ENCODE measurements around the gene LMOD1.

LMOD1 gene

DNA sequence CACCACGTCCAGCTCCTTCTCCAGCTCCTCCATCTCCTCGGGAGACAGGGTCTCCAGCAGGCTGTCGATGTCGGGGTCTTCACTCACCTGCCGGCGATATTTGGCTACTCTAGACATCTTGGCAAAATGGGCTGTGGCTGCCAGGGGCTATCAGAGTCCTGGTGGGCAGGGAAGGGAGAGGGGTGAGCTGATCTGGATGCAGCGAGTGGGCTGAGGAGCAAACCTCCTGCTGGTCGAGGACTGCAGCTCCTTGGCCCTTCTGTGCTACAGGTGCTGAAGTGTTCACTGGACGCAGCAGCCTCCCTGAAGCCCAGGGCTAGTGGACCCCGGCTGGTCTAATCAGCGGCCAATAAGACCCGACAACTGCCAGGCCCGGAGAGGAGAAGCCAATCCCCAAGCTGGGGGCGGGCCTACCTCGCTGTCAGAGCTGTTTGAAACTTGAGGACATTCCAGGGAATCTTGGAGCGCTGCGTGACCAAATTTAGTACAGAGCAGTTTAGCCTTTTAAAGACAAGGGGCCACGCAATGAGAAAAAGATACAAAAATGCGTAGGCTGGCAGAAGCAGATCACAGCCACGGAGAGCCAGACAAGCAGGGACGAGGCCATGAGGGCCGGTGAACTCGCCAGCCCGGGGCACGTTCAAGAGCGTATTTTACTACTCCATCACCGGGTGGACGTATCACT is at the start of gene LMOD1:
TSS of gene LMOD1 (minus strand) at position 325 of the 685 bp plus-strand sequence. CDS start at position 117, 208 bp downstream.
- peaks cover 38% of the 10 kb centered on the region for H3K27me3 Mint-ChIP-seq
- H3K27ac Mint-ChIP-seq, result no peak within 1 kb of the TSS
- H3K9me3 Mint-ChIP-seq, result no peaks in the 10 kb centered on the region
- H3K4me1 Mint-ChIP-seq (ENCODE audit: low read depth), result peaks cover 8% of the 10 kb centered on the region
- H3K36me3 Mint-ChIP-seq (ENCODE audit: low read depth), result no peaks in the 10 kb centered on the region
- H3K4me3 Mint-ChIP-seq, result no peak within 1 kb of the TSS

DNA sequence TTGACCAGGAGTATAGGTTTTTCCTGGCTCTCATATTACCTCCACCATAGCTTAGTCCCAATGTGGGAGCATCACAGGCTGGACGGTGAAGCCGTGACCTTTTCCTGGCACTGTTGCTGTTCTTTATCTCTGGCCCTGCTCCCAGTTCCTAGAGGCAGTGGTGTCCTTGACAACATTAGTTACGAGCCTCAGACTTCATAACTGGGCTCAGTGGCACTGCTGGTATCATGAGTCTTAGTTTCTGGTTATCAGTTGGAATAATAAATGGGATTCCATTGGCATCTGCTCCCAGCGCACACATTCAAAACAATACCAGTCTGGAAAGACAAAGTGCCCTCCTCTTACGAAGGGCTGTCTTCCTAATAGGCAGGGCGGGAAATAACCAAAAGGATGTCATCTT is 44.1 kb upstream of the LMOD1 start:
- H3K27ac Mint-ChIP-seq, result no peak overlapping the region
- H3K27me3 Mint-ChIP-seq, result no peaks in the 10 kb centered on the region
- peaks cover 35% of the 10 kb centered on the region for H3K36me3 Mint-ChIP-seq (ENCODE audit: low read depth)
- H3K4me1 Mint-ChIP-seq (ENCODE audit: low read depth), result no peaks in the 10 kb centered on the region
- H3K9me3 Mint-ChIP-seq, result no peaks in the 10 kb centered on the region
- H3K4me3 Mint-ChIP-seq, result no peak overlapping the region

DNA sequence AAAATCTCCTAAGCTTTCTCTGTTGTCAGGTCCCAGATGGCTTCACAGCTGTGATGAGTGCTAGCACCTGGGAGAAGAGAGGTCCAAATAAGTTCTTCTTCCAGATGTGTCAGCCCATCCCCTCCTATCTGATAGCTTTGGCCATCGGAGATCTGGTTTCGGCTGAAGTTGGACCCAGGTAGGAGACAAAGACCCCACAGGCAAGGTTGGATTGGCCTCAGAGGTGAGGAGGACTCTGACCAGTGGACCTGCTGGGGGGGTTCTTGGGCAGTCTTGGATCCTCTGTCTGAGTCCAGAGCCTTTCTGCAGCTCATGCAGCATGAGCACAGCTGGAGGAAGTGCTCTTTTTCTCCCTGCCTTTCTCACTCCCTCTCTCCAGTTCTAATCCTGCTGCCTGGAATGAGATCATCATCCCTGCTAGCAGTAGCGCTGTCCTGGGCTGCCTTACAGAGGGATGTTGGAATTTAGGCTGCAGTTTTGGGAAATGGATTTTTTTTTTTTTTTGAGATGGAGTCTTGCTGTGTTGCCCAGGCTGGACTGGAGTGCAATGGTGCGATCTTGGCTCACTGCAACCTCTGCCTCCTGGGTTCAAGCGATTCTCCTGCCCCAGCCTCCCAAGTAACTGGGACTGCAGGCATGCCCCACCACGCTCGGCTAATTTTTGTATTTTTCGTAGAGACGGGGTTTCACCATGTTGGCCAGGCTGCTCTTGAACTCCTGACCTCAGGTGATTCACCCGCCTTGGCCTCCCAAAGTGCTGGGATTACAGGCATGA is 43.2 kb upstream of the LMOD1 start:
- Mint-ChIP-seq H3K4me3 (no peak overlapping the region), H3K4me1 (ENCODE audit: low read depth) (no peaks in the 10 kb centered on the region), H3K27ac (no peak overlapping the region), H3K36me3 (ENCODE audit: low read depth) (peaks cover 35% of the 10 kb centered on the region), H3K27me3 (no peaks in the 10 kb centered on the region), H3K9me3 (no peaks in the 10 kb centered on the region)

DNA sequence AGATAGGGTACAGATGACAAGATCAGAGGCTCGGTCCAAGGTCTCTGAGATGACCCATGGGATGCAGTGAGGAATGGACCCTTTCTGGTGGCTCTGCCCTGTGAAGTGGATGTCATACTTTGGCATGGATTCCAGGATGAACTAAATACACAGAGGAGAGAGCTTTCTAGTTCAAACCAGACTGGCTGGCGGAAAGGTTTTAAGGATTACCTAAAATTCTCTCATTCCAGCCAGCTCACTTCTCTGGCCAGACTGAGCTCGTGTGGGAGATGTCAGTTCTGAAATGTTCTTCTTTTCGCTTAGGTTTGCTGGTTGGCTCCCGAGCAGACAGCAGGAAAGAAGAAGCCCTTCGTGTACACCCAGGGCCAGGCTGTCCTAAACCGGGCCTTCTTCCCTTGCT is 42.3 kb upstream of the LMOD1 start:
- Mint-ChIP-seq H3K27me3 (no peaks in the 10 kb centered on the region), H3K27ac (no peak overlapping the region), H3K36me3 (ENCODE audit: low read depth) (peaks cover 26% of the 10 kb centered on the region), H3K4me3 (no peak overlapping the region), H3K4me1 (ENCODE audit: low read depth) (peaks cover 8% of the 10 kb centered on the region), H3K9me3 (no peaks in the 10 kb centered on the region)

DNA sequence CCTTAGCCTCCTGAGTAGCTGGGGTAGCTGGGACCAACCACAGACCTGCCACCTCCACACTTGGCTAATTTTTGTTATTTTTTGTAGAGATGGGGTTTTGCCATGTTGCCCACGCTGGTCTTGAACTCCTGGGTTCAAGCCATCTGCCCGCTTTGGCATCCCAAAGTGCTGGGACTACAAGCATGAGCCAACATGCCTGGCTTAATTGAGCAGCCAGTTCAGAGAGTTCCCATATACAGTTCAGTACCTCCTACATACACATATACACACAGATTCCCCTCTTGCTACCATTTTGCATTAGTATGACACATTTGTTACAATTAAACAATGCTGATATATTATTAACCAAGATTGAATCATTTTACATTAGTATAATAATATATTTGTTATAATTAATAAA is 39.0 kb upstream of the LMOD1 start:
- peaks cover 21% of the 10 kb centered on the region for H3K4me1 Mint-ChIP-seq (ENCODE audit: low read depth)
- H3K4me3 Mint-ChIP-seq, result no peak overlapping the region
- no peak overlapping the region for H3K27ac Mint-ChIP-seq
- H3K27me3 Mint-ChIP-seq, result no peaks in the 10 kb centered on the region
- no peaks in the 10 kb centered on the region for H3K9me3 Mint-ChIP-seq
- peaks cover 5% of the 10 kb centered on the region for H3K36me3 Mint-ChIP-seq (ENCODE audit: low read depth)

DNA sequence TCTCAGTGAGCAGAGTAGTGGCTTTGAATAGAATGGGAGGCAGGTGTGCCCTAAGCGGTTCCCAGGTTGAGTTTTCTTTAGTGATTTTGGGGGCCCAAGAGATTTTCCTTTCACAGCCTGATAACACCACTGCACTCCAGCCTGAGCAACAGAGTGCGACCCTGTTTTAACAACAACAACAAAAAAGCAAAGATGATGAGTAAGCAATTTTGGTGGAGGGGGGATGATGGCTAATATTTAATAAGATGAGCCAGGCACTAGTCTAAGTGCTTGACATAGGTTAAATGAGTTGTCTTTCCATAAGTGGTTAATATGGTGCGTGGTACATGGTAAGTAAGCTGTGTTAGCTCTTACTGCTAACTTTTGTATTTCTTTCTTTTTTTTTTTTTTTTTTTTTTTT is 38.1 kb upstream of the LMOD1 start:
- H3K36me3 Mint-ChIP-seq (ENCODE audit: low read depth), result no peaks in the 10 kb centered on the region
- peak overlapping the region; percentile 8 for H3K4me3 Mint-ChIP-seq

DNA sequence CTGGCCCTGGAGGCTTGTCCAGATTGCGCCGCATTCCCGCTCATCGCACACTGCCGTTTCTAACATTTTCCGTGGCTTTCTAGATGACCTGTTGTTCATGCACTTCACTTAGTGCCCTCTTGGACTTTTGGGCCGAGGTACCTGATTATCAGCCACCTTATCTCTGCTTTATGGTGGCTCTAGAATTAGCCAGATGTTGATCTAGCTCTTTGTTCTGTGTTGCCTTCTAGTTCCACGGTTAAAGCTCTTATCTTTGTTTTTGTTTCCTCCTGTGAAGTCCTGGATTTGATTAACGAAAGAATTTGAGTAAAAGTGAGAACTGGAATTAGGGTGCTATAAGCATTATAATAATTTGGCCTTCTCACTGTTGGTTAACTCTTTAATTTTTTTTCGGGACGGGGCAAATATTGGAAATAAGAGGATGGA is 37.0 kb upstream of the LMOD1 start:
- Mint-ChIP-seq H3K27ac (peak overlapping the region; percentile 88), H3K4me1 (ENCODE audit: low read depth) (peaks cover 21% of the 10 kb centered on the region), H3K4me3 (peak overlapping the region; percentile 95), H3K9me3 (no peaks in the 10 kb centered on the region), H3K36me3 (ENCODE audit: low read depth) (no peaks in the 10 kb centered on the region), H3K27me3 (no peaks in the 10 kb centered on the region)

More for the DNA sequence above, 38.1 kb upstream of the LMOD1 start:
- no peaks in the 10 kb centered on the region for H3K9me3 Mint-ChIP-seq
- no peak overlapping the region for H3K27ac Mint-ChIP-seq
- H3K4me1 Mint-ChIP-seq (ENCODE audit: low read depth), result peaks cover 21% of the 10 kb centered on the region
- H3K27me3 Mint-ChIP-seq, result no peaks in the 10 kb centered on the region

DNA sequence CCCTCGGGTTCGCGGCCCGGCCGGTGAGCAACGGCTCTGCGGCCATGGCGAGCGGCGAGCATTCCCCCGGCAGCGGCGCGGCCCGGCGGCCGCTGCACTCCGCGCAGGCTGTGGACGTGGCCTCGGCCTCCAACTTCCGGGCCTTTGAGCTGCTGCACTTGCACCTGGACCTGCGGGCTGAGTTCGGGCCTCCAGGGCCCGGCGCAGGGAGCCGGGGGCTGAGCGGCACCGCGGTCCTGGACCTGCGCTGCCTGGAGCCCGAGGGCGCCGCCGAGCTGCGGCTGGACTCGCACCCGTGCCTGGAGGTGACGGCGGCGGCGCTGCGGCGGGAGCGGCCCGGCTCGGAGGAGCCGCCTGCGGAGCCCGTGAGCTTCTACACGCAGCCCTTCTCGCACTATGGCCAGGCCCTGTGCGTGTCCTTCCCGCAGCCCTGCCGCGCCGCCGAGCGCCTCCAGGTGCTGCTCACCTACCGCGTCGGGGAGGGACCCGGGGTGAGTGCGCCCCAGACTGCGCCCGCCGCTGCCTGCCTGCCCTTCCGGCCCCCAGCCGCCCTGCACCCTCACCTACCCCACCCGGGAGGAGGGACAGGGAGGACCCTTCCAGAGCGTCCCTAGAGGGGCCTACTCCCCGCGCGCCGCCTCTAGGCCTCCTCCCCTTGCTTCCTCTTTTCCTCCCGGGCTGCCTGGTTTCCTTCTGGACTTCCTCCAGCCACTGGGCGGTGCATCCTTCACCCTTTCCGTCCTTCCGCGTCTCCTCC is 36.5 kb upstream of the LMOD1 start, which contains the start of gene RNPEP:
TSS of gene RNPEP (plus strand) at position 26 of the 757 bp plus-strand sequence. CDS start at position 45, 19 bp downstream.
- Mint-ChIP-seq H3K4me1 (ENCODE audit: low read depth) (peaks cover 21% of the 10 kb centered on the region), H3K27me3 (no peaks in the 10 kb centered on the region), H3K9me3 (no peaks in the 10 kb centered on the region)

DNA sequence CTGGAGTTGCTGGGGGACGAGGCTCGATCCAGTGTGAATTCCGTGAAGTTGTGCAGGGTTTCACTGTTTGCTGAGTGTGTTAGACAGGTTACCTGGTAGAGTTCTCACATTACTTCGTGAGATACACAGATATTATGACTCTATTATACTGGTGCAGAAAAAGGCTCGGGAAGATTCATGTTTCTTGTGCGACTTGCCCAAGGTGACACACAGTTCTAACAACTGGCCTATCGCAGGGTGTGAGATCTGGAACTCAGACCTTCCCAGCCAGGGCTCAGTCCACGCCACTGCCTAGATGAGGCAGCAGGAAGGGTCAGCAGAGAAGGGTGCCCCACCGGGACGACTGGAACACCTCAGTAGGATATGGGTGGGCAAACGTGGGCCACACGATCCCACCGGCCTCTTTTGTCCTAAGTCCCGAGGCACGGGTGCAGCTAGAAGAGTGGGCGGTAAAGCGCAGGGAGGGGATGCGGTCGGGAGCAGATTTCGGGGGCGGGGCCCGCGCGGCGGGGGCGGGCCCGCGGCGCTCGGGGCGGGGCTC is 35.8 kb upstream of the LMOD1 start:
- Mint-ChIP-seq H3K4me3 (peak overlapping the region; percentile 90), H3K27me3 (no peaks in the 10 kb centered on the region), H3K27ac (peak overlapping the region; percentile 88), H3K9me3 (no peaks in the 10 kb centered on the region), H3K4me1 (ENCODE audit: low read depth) (peaks cover 21% of the 10 kb centered on the region), H3K36me3 (ENCODE audit: low read depth) (no peaks in the 10 kb centered on the region)

More for the DNA sequence above, 36.5 kb upstream of the LMOD1 start, which contains the start of gene RNPEP:
- peak within 1 kb of the TSS; percentile 88 for H3K27ac Mint-ChIP-seq
- peak within 1 kb of the TSS; percentile 95 for H3K4me3 Mint-ChIP-seq
- no peaks in the 10 kb centered on the region for H3K36me3 Mint-ChIP-seq (ENCODE audit: low read depth)

DNA sequence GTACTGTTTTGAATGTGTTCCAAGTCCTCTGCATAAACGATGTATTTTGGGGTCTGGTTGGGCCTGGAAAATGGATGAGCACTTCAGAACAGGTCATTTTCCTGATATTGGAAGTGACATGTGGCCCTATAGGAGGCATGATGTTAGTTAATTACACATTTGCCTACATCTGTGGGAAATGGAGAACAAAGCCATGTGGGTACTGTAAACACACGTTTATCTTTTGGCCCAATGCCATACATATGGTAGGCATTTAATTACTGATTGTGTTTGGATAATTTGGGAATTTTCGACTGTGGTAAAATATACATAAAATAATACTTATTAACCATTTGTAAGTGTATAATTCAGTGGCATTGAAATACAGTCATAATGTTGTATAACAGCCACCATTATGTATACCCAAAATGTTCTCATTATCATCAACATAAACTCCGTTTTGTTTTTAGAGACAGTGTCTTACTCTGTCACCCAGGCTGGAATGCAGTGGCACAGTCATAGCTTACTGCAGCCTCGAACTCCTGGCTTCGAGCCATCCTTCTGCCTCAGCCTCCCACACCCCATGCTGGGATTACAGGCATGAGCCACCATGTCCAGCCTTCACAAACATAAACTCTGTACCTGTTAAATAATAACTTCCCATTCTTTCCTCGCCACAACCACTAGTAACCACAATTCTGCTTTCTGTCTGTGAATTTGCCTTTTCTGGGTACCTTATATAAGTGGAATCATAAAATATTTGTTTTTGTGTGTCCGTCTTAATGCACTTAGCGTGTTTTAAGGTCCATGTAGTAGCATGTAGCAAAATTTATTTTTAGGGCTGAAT is 24.2 kb upstream of the LMOD1 start:
- Mint-ChIP-seq H3K36me3 (ENCODE audit: low read depth) (peaks cover 50% of the 10 kb centered on the region), H3K4me1 (ENCODE audit: low read depth) (peaks cover 5% of the 10 kb centered on the region), H3K27me3 (no peaks in the 10 kb centered on the region), H3K9me3 (no peaks in the 10 kb centered on the region), H3K27ac (no peak overlapping the region), H3K4me3 (no peak overlapping the region)

DNA sequence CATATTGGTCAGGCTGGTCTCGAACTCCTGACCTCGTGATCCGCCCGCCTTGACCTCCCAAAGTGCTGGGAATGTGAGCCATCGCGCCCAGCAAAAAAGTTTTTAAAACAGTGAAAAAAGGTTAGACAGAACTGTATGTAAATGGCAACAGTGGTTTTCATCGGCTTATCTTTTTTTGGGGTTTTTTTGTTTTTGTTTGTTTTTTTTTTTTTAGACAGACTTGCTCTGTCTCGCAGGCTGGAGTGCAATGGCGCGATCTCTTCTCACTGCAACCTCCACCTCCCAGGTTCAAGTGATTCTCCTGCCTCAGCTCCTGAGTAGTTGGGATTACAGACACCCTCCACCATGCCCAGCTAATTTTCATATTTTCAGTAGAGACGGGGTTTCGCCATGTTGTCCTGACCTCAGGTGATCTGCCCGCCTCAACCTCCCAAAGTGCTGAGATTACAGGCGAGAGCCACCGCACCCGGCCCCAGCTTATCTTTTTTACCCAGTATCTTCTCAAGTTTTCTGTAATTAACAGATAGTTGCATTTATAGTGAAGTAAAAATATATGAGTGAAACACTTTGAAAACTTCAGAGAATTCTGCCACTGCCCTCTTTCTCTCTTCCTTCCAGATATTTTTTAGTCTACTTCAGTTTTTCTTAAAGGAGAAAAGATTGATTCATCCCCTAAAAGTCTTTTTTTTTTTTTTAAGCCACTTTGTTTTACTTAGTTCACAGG is 22.0 kb upstream of the LMOD1 start:
- Mint-ChIP-seq H3K4me1 (ENCODE audit: low read depth) (peaks cover 5% of the 10 kb centered on the region), H3K9me3 (no peaks in the 10 kb centered on the region), H3K4me3 (no peak overlapping the region), H3K27me3 (no peaks in the 10 kb centered on the region), H3K27ac (no peak overlapping the region), H3K36me3 (ENCODE audit: low read depth) (peaks cover 64% of the 10 kb centered on the region)

DNA sequence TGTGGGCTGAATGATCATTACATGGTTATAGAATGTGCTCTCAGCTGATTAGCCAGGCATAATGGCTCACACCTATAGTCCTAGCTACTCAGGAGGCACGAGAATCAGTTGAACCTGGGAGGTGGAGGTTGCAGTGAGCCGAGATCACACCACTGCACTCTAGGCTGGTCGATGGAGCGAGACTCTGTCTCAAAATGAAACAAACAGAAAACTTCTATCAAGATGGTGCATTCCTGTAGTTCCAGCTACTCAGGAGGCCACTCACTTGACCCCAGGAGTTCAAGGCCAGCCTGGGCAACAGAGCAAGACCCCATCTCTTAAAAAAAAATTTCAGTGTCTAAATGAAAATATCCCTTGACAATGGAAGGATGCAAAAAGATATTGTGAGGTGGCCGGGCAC is 19.8 kb upstream of the LMOD1 start:
- H3K4me3 Mint-ChIP-seq, result no peak overlapping the region
- H3K27me3 Mint-ChIP-seq, result no peaks in the 10 kb centered on the region
- H3K9me3 Mint-ChIP-seq, result no peaks in the 10 kb centered on the region
- peaks cover 79% of the 10 kb centered on the region for H3K36me3 Mint-ChIP-seq (ENCODE audit: low read depth)
- peaks cover 5% of the 10 kb centered on the region for H3K4me1 Mint-ChIP-seq (ENCODE audit: low read depth)
- peak overlapping the region; percentile 6 for H3K27ac Mint-ChIP-seq

DNA sequence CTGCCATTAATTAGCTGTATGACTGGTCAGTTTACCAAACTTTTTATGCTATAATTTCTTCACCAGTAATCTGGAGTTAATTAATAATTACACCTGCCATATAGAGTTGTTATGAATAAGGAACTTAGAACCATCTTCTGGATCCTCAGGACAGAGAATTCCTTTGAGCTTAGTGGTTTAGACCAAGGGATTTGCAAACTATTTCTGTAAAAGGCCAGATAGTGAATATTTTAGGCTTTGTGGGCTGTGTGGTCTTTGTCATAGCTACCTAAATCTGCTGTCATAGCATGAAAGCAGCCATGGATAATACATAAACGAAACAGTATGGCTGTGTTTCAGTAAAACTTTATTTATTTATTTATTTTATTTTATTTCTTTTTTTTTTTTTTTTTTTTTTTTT is 17.9 kb upstream of the LMOD1 start:
- no peaks in the 10 kb centered on the region for H3K9me3 Mint-ChIP-seq
- H3K27me3 Mint-ChIP-seq, result no peaks in the 10 kb centered on the region
- peaks cover 70% of the 10 kb centered on the region for H3K36me3 Mint-ChIP-seq (ENCODE audit: low read depth)
- H3K27ac Mint-ChIP-seq, result no peak overlapping the region
- peaks cover 5% of the 10 kb centered on the region for H3K4me1 Mint-ChIP-seq (ENCODE audit: low read depth)
- no peak overlapping the region for H3K4me3 Mint-ChIP-seq

All from stimulated activated naive CD8-positive, alpha-beta T cell treated with anti-CD3 and anti-CD28 coated beads, Interleukin-15, Interleukin-2, amounts not matched to agents 100 ng/mL and 50 ng/mL, for 24 hours (primary cell).